Choroid plexus epithelial cell (primary cell): ENCODE results near the gene MAP2K4.

Source experiments
- DNase-seq: peaks from one replicate; pipeline ENCODE4 v3.0.0-alpha.2; 2010; ENCODE audit warnings: low read depth
- H3K4me3 ChIP-seq: 2 replicates; pipeline ENCODE4 v1.5.1; 2011; ENCODE audit warnings: low read depth, mild to moderate bottlenecking, control low read depth, low read length, moderate library complexity
- CTCF ChIP-seq: conservative IDR thresholded peaks from 2 replicates; pipeline ENCODE4 v1.5.1; 2011; ENCODE audit warnings: low read depth, mild to moderate bottlenecking, control low read depth, inconsistent platforms, low read length, moderate library complexity

MAP2K4 gene

GRCh38 chr17:12097326-12097725 is 76.6 kb downstream of the MAP2K4 start:
- no peak for DNase-seq
- no peak for TF ChIP-seq CTCF
- no peak overlapping the region for H3K4me3 ChIP-seq

GRCh38 chr17:12098568-12098967 is 77.9 kb downstream of the MAP2K4 start:
- no peak for DNase-seq
- TF ChIP-seq CTCF: no peak
- H3K4me3 ChIP-seq: no peak overlapping the region

- TF ChIP-seq CTCF: no peak
- DNase-seq: no peak
- no peak overlapping the region for H3K4me3 ChIP-seq
Observed at GRCh38 chr17:12099412-12099811, 78.7 kb downstream of the MAP2K4 start.

GRCh38 chr17:12104831-12105230 is 84.2 kb downstream of the MAP2K4 start:
- no peak overlapping the region for H3K4me3 ChIP-seq
- peak; percentile 36 for DNase-seq
- no peak for TF ChIP-seq CTCF

- H3K4me3 ChIP-seq: no peak overlapping the region
- TF ChIP-seq CTCF: no peak
- peak; percentile 49 for DNase-seq
Observed at GRCh38 chr17:12107905-12108304, 87.2 kb downstream of the MAP2K4 start.

- no peak overlapping the region for H3K4me3 ChIP-seq
- no peak for TF ChIP-seq CTCF
- no peak for DNase-seq
Observed at GRCh38 chr17:12110906-12111305, 90.2 kb downstream of the MAP2K4 start.

GRCh38 chr17:12113156-12113555 is 92.5 kb downstream of the MAP2K4 start:
- no peak for TF ChIP-seq CTCF
- H3K4me3 ChIP-seq: no peak overlapping the region
- DNase-seq: no peak
